ENCODE measurements around the gene CAMK4.

Gene CAMK4

GRCh38 chr5:111229871-111230810, 6.0 kb downstream of the CAMK4 start:
- no peaks in the 10 kb centered on the region for H3K36me3 ChIP-seq (ENCODE audit: insufficient read depth, low read length)
- no peak overlapping the region for H3K4me3 ChIP-seq (ENCODE audit: low read length)
- H3K4me2 ChIP-seq (ENCODE audit: low read length) = no peak overlapping the region
- no peak overlapping the region for H3K9ac ChIP-seq (ENCODE audit: low read depth, low read length)
- H3K9me3 ChIP-seq (replicated peaks; ENCODE audit: low read length) = no peaks in the 10 kb centered on the region
- H3K4me1 ChIP-seq (ENCODE audit: control insufficient read depth, insufficient read depth, low read length) = peaks cover 11% of the 10 kb centered on the region
- no peaks in the 10 kb centered on the region for H3K27me3 ChIP-seq (ENCODE audit: control insufficient read depth, insufficient read depth, low read length)

GRCh38 chr5:111231119-111231518, 6.9 kb downstream of the CAMK4 start:
- Histone ChIP-seq H3K9me3 (replicated peaks; ENCODE audit: low read length) (no peaks in the 10 kb centered on the region), H3K4me1 (ENCODE audit: control insufficient read depth, insufficient read depth, low read length) (peaks cover 11% of the 10 kb centered on the region), H3K27me3 (ENCODE audit: control insufficient read depth, insufficient read depth, low read length) (no peaks in the 10 kb centered on the region), H3K9ac (ENCODE audit: low read depth, low read length) (no peak overlapping the region), H3K4me2 (ENCODE audit: low read length) (no peak overlapping the region), H3K4me3 (ENCODE audit: low read length) (no peak overlapping the region), H3K36me3 (ENCODE audit: insufficient read depth, low read length) (no peaks in the 10 kb centered on the region)

GRCh38 chr5:111232311-111233051, 8.3 kb downstream of the CAMK4 start:
- no peak overlapping the region for H3K4me2 ChIP-seq (ENCODE audit: low read length)
- H3K27me3 ChIP-seq (ENCODE audit: control insufficient read depth, insufficient read depth, low read length) = no peaks in the 10 kb centered on the region
- H3K4me1 ChIP-seq (ENCODE audit: control insufficient read depth, insufficient read depth, low read length) = peaks cover 10% of the 10 kb centered on the region
- no peak overlapping the region for H3K9ac ChIP-seq (ENCODE audit: low read depth, low read length)
- H3K4me3 ChIP-seq (ENCODE audit: low read length) = no peak overlapping the region
- no peaks in the 10 kb centered on the region for H3K36me3 ChIP-seq (ENCODE audit: insufficient read depth, low read length)
- no peaks in the 10 kb centered on the region for H3K9me3 ChIP-seq (replicated peaks; ENCODE audit: low read length)

- Histone ChIP-seq H3K9ac (ENCODE audit: low read depth, low read length) (no peak overlapping the region), H3K4me3 (ENCODE audit: low read length) (no peak overlapping the region), H3K4me2 (ENCODE audit: low read length) (no peak overlapping the region), H3K9me3 (replicated peaks; ENCODE audit: low read length) (no peaks in the 10 kb centered on the region), H3K4me1 (ENCODE audit: control insufficient read depth, insufficient read depth, low read length) (peaks cover 9% of the 10 kb centered on the region), H3K36me3 (ENCODE audit: insufficient read depth, low read length) (no peaks in the 10 kb centered on the region), H3K27me3 (ENCODE audit: control insufficient read depth, insufficient read depth, low read length) (no peaks in the 10 kb centered on the region)
Observed at GRCh38 chr5:111233052-111233374, 8.8 kb downstream of the CAMK4 start.

- no peak overlapping the region for H3K4me3 ChIP-seq (ENCODE audit: low read length)
- no peaks in the 10 kb centered on the region for H3K9me3 ChIP-seq (replicated peaks; ENCODE audit: low read length)
- no peaks in the 10 kb centered on the region for H3K36me3 ChIP-seq (ENCODE audit: insufficient read depth, low read length)
- no peaks in the 10 kb centered on the region for H3K27me3 ChIP-seq (ENCODE audit: control insufficient read depth, insufficient read depth, low read length)
- no peak overlapping the region for H3K9ac ChIP-seq (ENCODE audit: low read depth, low read length)
- peaks cover 8% of the 10 kb centered on the region for H3K4me1 ChIP-seq (ENCODE audit: control insufficient read depth, insufficient read depth, low read length)
- H3K4me2 ChIP-seq (ENCODE audit: low read length) = no peak overlapping the region
Observed at GRCh38 chr5:111234125-111234524, 9.9 kb downstream of the CAMK4 start.

GRCh38 chr5:111235635-111236034, 11.5 kb downstream of the CAMK4 start:
- no peak overlapping the region for H3K9ac ChIP-seq (ENCODE audit: low read depth, low read length)

GRCh38 chr5:111236348-111236747, 12.2 kb downstream of the CAMK4 start:
- H3K36me3 ChIP-seq (ENCODE audit: insufficient read depth, low read length) = no peaks in the 10 kb centered on the region
- H3K27me3 ChIP-seq (ENCODE audit: control insufficient read depth, insufficient read depth, low read length) = no peaks in the 10 kb centered on the region
- H3K9me3 ChIP-seq (replicated peaks; ENCODE audit: low read length) = no peaks in the 10 kb centered on the region
- no peak overlapping the region for H3K4me2 ChIP-seq (ENCODE audit: low read length)
- H3K4me1 ChIP-seq (ENCODE audit: control insufficient read depth, insufficient read depth, low read length) = peaks cover 8% of the 10 kb centered on the region
- H3K4me3 ChIP-seq (ENCODE audit: low read length) = no peak overlapping the region
- H3K9ac ChIP-seq (ENCODE audit: low read depth, low read length) = no peak overlapping the region

More at GRCh38 chr5:111235635-111236034, 11.5 kb downstream of the CAMK4 start:
- Histone ChIP-seq H3K4me1 (ENCODE audit: control insufficient read depth, insufficient read depth, low read length) (peaks cover 8% of the 10 kb centered on the region), H3K4me2 (ENCODE audit: low read length) (no peak overlapping the region), H3K27me3 (ENCODE audit: control insufficient read depth, insufficient read depth, low read length) (no peaks in the 10 kb centered on the region), H3K9me3 (replicated peaks; ENCODE audit: low read length) (no peaks in the 10 kb centered on the region), H3K4me3 (ENCODE audit: low read length) (no peak overlapping the region), H3K36me3 (ENCODE audit: insufficient read depth, low read length) (no peaks in the 10 kb centered on the region)

GRCh38 chr5:111236995-111237394, 12.8 kb downstream of the CAMK4 start:
- Histone ChIP-seq H3K4me1 (ENCODE audit: control insufficient read depth, insufficient read depth, low read length) (peaks cover 8% of the 10 kb centered on the region), H3K4me3 (ENCODE audit: low read length) (no peak overlapping the region), H3K27me3 (ENCODE audit: control insufficient read depth, insufficient read depth, low read length) (no peaks in the 10 kb centered on the region), H3K36me3 (ENCODE audit: insufficient read depth, low read length) (no peaks in the 10 kb centered on the region), H3K9ac (ENCODE audit: low read depth, low read length) (no peak overlapping the region), H3K9me3 (replicated peaks; ENCODE audit: low read length) (no peaks in the 10 kb centered on the region), H3K4me2 (ENCODE audit: low read length) (no peak overlapping the region)

- Histone ChIP-seq H3K4me3 (ENCODE audit: low read length) (no peak overlapping the region), H3K9ac (ENCODE audit: low read depth, low read length) (no peak overlapping the region), H3K27me3 (ENCODE audit: control insufficient read depth, insufficient read depth, low read length) (no peaks in the 10 kb centered on the region), H3K36me3 (ENCODE audit: insufficient read depth, low read length) (no peaks in the 10 kb centered on the region), H3K9me3 (replicated peaks; ENCODE audit: low read length) (no peaks in the 10 kb centered on the region), H3K4me1 (ENCODE audit: control insufficient read depth, insufficient read depth, low read length) (peaks cover 8% of the 10 kb centered on the region), H3K4me2 (ENCODE audit: low read length) (no peak overlapping the region)
Observed at GRCh38 chr5:111237470-111237869, 13.3 kb downstream of the CAMK4 start.

- Histone ChIP-seq H3K9ac (ENCODE audit: low read depth, low read length) (no peak overlapping the region), H3K4me2 (ENCODE audit: low read length) (no peak overlapping the region), H3K27me3 (ENCODE audit: control insufficient read depth, insufficient read depth, low read length) (no peaks in the 10 kb centered on the region), H3K9me3 (replicated peaks; ENCODE audit: low read length) (no peaks in the 10 kb centered on the region), H3K36me3 (ENCODE audit: insufficient read depth, low read length) (no peaks in the 10 kb centered on the region), H3K4me3 (ENCODE audit: low read length) (no peak overlapping the region), H3K4me1 (ENCODE audit: control insufficient read depth, insufficient read depth, low read length) (peaks cover 8% of the 10 kb centered on the region)
Observed at GRCh38 chr5:111238431-111239225, 14.4 kb downstream of the CAMK4 start.

- Histone ChIP-seq H3K4me1 (ENCODE audit: control insufficient read depth, insufficient read depth, low read length) (peaks cover 8% of the 10 kb centered on the region), H3K4me2 (ENCODE audit: low read length) (no peak overlapping the region), H3K9ac (ENCODE audit: low read depth, low read length) (no peak overlapping the region), H3K9me3 (replicated peaks; ENCODE audit: low read length) (no peaks in the 10 kb centered on the region), H3K27me3 (ENCODE audit: control insufficient read depth, insufficient read depth, low read length) (no peaks in the 10 kb centered on the region), H3K36me3 (ENCODE audit: insufficient read depth, low read length) (no peaks in the 10 kb centered on the region), H3K4me3 (ENCODE audit: low read length) (no peak overlapping the region)
Observed at GRCh38 chr5:111241696-111242095, 17.5 kb downstream of the CAMK4 start.
